Cortex of kidney (tissue), 1 donor: Measurements from ENCODE around the gene PDYN.

Experiments used
- DNase-seq: peaks from one replicate; lab custom pipeline; 2025; lab: John Stamatoyannopoulos, UW

The PDYN gene

DNA sequence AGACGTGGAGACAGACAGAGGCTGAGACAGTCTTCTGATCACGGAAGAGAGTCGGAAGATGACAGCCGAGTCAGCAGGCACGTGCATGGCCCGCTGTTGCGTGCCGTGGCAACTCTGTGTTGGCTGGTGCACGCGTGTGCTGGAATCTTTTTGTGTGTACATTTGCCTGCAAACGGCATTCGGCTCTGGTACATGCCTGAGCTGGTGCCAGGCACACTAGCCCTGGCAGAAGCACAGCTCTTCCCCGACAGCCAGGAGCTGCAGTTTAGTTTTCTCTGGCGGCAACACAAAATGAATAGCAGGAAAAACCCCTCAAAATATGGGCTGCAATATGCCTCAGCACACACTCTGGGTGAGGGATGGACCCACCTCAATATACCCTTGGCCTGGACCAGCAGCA, 769 bp upstream of the PDYN start:
- no peak for DNase-seq

DNA sequence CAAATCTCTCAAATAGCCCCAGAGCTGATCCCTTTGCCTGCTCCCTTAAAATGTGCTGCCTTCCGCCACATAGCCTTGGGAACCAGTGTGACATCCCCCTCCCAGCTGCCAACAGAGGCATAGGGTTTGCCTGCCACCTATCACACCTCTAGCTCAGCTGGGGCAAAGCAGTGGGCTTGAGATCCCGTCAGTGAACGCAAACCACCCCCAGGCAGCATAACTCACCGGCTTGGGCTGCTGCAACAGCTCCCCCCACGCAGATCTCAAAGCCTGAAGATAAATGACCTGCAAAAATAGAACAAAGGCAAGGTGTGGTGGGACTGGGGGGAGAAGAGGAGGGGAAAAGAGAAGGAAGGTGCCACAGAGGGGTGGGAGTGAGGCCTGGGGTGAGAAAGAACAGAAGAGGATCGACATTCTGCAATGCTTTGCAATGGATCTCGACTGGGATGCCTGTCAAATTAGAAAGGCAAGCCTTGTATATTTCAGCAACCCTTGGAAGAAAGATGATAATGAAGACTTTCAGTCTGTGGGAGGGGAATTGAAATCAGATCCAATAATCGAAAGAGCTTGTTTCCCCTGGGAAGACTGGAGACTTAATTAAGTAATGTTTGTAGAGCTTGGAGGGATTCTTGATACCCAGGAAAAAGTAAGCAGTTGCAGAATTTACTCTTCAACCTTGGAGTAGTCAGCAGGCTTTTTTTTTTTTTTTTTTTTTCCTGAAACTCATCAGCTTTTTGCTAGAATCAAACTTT, 1.3 kb downstream of the PDYN start:
- no peak for DNase-seq

DNA sequence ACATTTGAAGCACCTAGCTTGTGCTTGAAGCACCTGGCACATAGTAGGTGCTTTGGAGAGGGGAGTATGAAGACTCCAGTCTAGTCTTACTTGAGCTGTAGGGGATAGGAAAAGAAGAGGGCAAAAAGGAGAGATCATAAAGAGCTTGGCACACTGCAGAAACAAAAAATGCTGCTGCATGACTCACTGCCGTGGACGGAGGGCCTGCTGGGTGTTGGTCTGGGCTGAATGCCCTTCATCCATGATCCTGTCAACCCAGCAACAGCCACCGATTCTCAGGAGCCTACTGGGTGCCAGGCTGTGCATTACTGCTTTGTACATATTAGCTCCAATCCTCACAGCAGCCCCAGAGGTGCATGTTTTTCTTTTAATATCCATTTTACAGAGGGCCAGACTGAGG, 6.0 kb downstream of the PDYN start:
- no peak for DNase-seq

DNA sequence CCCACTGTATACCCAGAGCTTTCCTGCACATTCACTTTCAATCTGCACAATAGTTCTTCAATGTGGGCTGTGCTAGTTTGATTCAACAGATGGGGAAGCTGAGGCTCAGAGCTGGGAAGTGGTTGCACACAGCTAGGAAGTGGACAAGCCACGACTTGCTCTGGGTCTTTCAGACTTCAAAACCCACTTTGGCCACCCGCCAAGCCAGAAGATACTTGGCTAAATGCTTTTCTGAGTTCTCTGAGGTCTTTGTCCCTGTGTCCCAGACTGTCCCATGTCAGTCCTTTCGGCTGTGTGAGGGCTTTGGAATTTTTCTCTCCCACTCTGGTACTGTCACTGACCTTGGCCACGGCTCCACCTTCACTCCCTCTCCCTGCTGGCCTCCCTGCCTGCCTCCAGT, 10.6 kb downstream of the PDYN start:
- DNase-seq, result no peak

DNA sequence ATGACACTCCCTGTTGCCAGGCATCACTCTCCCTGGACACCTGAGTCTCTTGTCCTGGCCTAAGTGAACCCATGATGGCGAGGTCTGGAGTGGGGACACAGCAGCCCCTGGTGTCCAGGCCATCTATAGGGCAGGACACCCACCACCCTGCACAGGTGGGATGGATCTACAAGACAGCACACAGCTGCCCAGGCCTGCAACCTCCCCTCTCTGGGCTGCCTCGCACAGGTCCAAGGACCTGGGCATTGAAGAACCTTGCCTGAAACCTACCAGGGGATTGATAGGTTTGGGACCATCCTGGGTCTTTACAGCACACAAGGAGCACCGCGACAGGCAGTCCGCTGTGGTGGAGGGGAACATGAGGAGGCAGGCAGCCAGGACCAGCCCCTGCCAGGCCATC, 11.2 kb downstream of the PDYN start:
- DNase-seq, result no peak

DNA sequence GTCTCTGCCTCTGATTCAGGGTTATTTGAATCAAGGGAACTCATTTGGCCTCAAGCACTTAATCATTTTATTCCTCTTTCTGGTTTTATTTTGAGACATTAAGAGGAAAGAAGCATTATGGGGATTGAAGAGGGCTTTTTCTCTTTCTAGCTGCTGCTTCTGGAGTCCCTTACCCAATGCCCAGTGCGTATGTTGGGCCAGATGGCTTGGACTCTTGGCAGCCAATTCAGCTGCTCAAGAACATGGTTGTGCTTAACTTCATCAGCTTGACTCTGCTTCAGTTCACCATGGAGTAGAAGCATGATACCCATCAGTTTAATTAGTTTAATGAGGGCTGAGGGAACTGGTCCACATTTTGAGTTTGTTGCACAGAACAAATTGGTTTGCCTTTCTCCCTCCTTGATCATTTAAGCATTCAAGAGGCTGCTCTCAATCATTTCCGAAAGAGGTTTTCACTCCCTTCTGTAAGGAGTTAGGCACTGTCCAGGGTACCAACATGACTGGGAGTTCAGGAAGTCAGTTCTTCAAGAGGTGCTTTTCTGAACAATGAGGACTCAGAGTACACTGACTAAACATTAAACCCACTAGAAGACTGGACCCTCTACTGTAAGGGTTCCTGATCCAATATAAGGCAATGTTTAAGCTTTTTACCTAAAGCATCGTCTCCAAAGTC, 14.6 kb downstream of the PDYN start:
- no peak for DNase-seq

DNA sequence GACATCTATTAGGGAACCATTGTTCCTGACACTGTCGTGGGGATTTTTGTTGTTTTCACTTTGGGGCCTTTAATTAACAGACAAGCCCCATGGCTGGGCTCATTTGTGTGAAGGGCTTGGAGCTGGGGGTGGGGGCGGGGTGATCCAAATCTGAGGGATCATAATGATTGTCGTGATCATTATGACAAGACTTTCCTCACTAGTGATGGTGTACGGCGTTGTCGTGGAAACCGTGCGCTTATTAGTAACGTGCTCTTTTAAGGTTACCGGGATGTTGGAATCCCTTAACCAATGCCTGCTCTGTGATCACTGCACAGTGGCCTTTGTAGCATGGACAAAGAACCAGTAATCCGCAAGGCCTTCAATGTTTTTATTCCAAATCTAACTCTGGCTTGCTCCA, 18.6 kb downstream of the PDYN start:
- no peak for DNase-seq

DNA sequence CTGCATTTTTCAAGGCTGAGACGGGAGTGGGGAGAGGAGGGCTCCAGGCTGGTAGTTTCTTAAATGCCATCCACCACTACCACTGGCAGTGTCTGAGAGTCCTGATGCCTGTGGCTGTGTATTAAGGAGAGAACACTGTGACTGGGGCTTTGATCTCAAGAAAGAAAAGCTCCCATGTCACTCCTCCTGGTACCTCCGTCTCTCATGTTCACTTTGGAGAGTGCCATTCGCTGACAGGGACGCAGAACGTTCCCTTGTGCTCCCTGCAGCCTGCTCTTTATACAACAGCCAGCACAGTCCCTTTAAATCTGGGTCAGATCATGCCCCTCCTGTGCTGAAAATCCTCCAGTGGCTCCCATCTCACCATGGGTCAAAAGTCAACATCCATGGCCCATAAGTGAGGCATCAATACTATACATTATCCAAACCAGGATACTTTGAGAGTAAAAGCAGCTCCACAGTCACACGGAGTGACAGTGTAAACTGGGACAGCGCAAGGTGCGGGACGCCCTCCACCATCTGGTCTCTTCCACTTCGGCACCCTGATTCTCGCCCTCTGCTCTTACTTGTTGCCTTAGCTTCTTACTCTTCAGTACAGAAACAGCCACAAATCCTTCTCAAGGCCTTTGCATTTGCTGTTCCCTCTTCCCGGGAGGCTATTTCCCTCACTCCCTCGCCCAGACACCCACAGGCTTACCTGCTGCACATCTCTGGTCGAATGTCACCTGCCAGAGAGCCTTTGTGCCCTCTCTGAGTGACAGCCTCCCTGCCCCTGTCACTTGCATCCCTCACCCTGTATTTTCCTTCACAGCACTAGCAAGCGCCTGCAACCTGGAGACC, 20.0 kb downstream of the PDYN start:
- DNase-seq, result no peak

DNA sequence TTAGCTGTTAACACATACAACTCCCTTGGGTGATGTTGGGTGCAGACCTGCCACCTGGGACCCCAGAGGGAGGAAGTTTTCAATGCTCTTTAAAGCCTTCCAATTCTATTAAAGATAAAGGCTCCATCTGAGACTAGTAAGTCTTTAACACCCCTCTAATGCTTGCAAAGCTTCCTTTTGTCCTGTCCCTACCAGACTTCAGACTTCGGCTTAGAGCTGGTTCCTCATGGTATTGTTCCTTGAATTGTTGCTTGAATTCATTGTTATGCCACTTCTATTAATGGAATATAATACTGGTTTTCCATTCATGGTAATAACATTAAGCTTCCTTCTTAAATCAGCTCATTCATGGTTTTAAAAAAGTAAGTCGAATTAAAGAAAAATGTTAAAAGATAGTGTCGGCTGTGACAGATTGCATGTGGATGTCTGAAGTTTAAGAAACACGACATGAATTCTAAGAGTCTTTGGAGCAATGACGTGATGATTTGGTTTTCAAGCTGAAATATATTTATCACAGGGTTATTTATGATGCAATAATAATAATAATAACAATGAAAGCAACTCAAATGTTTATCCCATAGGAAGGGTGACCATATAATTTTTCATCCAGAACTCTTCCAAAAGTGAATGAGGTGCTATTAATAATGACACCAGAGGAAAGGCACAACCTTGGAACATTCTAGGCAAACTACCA, 21.8 kb downstream of the PDYN start:
- DNase-seq, result no peak

DNA sequence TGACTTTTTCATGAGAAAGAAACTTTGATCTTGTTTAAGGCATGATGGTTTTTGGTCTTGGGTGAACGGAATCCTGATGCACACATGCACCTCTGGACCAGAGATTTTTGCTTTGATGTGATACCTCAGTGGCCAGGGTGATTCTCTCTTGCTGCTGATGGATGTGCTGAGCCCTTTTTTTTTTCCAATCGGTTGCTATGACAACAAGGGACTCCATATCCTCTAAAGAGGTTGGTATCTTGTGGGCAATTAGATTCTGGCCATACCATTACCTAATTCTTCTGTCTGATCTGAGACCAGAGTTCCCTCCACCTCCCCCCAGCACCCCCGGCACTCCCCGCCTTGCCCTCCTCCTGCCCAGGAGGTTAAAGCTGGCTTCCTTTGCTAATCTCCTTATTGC, 24.9 kb downstream of the PDYN start:
- no peak for DNase-seq

DNA sequence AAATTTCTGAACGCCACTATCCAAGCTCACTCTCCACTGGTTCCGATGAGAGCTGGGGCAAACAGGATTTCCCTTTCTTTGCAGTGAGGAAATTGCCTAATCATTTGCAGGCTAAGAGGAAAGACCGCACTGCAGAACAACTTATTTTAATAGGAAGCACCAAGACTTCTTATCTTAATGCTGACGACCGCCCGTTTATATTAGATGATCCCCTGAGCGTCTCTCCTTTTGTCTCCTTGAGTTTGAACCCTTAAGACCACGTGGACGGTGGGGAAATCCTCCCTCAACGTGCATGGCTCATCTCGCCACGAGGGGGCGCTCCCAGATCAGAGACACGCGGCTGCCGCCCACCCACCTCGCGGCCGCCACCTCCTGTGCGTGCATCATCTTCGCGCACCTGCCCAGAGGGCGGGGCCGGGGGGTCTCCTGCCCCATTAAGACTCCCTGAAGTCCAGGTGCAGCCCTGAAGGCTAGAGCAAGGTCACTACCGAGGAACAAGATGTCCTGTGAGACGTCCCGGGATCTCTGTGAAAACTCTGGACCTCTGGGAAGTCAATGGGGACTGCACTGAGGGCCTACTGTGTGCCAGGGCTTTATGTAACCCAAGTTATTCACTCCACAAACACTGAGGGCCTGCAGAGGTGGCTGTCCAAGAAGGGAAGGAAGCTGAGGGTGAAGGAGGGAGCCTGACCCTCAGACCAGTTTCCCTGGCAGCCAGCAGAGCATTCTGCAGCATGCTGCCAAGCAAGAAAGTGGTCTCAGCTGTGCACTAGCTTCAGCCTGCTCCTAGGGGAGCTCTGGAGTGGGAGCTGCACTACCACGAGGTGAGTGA, 28.1 kb downstream of the PDYN start:
- DNase-seq, result no peak

DNA sequence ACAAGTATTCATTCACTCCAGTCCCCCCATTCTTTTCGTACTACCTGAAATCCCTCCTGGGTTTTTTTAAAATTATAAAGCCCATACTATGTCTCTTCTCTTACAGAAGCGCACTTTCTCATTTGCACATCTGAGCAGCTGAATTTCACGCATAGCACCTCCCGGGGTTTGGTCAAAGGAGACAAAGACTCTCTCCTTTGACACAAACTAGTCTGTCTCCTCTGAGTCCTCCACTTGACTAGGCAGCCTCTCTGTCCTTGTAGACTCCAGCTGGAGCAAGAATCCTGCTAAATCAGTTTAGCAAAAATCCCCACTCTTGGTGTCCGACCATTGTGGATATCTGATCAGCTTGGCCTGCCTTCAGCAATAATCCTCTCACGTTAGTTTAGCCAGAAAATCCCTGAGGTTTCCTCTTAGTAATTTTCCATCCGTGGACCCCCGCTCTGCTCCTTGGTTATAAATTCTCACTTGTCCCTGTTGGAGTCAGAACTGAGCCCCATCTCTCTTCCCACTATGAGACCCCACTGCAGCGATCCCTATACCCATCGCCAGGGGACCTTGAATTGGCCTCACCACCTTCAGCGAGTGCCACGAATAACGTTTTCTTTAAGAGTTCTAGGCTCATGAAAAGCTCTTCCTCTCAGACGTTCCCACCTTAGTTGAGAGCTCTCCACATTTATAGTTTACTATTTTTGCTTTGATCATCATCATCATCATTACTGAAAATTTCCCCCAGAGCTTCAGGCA, 29.0 kb downstream of the PDYN start:
- no peak for DNase-seq

DNA sequence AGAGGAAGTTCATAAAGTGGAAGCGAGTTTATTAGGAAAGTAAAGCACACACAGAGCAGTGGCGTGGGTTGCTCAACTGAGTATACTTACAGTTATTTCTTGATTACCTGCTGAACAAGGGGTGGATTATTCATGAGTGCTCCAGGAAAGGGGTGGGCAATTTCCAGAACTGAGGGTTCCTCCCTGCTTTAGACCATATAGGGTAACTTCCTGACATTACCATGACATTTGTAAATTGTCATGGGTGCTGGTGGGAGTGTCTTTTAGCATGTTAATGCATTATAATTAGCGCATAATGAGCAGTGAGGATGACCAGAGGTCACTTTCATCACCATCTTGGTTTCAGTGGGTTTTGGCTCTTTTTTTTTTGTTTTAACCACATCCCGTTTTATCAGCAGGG, 29.8 kb downstream of the PDYN start:
- no peak for DNase-seq

DNA sequence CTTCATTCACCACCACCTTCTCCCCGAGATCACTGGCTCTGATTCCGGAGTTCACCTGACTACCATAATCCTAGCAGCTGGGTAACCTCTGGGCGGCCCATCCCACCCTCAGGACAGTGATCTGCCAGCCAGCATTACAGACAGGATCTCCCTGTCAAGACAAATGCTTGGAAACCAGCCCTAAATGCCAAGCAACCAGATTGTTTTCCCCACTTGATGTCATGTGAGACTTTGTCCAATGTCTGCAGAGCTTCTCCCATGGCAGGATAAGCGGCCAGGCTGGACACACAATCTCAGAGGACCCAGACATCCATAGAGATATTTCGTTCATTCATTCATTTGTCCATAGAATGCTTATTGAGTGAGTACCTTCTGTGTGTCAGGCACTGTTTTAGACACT, 32.5 kb downstream of the PDYN start:
- no peak for DNase-seq

DNA sequence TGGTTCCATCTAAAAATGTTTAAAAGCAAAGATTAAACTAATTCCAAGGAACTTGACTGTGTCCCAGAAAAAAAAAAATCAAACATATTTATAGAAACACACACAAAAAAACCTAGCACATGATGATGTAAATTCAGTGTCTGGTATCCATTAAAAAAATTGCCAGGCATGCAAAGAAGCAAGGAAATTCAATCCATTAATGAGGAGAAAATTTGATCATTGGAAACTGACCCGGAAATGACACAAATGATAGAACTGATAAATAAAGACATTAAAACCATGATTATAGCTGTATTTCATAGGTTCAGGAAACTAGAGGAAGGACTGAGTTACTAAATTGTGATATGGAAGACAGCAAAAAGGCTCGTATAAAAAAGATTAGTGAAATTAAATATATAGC, 34.7 kb downstream of the PDYN start:
- DNase-seq, result no peak

DNA sequence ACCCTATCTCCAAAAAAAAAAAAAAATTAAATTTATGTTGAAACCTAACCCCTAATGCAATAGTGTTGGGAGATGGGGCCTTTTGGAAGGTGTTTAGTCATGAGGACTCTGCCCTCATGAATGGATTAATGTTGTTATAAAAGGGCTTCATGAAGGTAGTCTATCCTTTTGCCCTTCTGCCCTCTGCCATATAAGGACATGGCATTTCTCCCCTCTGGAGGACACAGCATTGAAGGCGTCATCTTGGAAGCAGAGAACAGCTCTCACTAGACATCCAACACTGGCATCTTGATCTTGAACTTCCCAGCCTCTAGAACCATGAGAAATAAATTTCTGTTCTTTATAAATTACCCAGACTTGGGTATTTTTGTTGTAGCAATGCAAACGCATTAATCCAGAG, 35.4 kb downstream of the PDYN start:
- no peak for DNase-seq

DNA sequence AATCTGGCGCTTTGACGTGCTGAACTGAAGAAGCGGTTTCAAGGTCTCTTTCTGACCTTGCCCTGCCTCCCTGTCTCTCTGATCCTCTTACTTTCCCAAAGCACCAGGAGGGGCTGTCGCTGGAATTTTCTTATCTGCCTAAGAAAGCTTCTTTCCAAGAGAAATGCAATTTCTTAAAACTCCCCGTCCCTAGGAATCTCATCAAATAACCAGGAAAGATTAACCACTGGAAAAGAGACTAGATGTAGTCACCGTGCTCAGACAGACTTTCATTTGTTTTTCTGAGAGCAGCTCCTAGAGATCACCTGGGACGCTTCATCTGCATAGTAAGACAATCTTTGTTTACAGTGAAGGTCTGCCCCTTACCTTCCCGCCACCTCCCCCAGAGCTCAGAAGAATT, 38.6 kb downstream of the PDYN start:
- no peak for DNase-seq

DNA sequence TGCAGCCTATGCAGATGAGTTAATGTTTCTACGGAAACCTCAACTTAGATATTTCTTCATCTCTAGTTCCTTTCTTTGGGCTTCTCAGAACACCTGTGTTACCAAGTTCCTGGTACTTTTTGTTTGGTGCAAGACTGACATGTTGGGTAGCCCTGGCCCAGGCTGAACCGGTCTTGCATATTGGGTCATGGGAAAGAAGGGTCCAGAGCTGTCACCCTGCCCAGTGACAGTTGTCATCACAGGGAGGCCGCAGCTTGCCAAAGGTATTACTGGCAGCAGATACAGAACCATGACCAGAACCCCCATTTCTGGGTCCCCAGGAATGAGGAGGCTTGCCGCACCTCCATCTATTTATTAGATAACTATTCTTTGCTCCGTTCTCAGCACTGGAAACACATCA, 40.2 kb downstream of the PDYN start:
- no peak for DNase-seq

DNA sequence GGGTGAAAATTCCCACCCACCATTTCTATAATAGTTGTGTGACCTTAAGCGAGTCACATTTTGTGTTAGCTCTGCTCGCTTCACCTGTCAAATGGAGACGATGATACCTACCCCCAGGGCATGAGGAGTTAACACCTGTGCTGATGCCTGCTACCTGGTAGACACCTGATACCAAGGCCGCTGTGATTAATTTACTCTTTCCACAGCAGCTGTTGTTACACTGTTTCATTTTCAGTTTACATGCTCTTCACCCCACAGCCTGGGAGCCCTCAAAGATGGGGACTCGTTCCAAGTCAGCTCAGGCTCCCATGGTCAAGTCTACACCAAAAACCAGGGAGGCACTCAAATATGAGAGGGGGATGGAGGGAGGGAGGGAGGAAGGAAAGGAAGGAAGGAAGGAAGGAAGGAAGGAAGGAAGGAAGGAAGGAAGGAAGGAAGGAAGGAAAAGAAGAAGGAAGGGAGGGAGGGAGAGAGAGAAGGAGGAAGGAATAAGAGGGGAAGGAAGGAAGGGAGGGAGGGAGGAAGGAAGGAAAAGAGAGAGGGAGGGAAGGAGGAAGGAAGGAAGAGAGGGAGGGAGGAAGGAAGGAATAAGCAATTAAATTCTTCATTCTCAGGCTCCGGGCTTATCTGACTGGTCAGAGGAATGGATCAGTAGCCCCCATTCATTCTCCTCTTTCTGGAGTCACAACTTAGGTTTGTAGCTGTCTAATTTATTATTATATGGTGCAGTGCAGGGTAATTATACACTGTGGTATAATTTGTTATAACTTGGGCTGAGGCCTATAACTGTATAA, 40.9 kb downstream of the PDYN start:
- no peak for DNase-seq
